ENCODE results near the gene PAX5. TPM values are rescaled to one million over a fixed set of nuclear protein-coding genes. Genes with fewer than 3 reads are reported as not detected.
A peak's percentile ranks its signal among the peaks of the same experiment; 100 is the strongest.
"Not testable (repeated sequence)": the region's sequence is repeated elsewhere in the genome, so short reads cannot be mapped to it uniquely, and the experiment has no call there.

PAX5 gene
- total RNA-seq, 4 donors from 2014 or later: not detected

GRCh38 chr9:36873247-36873875, 160.7 kb downstream of the PAX5 start:
- Histone ChIP-seq H3K36me3 (no peaks in the 10 kb centered on the region), H3K4me1 (no peaks in the 10 kb centered on the region), H3K4me3 (no peak overlapping the region), H3K27me3 (peaks cover 0 to 19% of the 10 kb centered on the region in 2 donors), H3K27ac (no peak overlapping the region), H3K9me3 (no peaks in the 10 kb centered on the region)
- DNase-seq (ENCODE audit: low spot score in 2 of 2): peak; percentile 20 to 36
- WGBS, 2 donors: 47% methylated on average over 8 of the region's 8 CpGs
- peak; percentile 63 to 85 (median 68) for TF ChIP-seq CTCF (IDR thresholded peaks at IDR 0.05)
- no peak for TF ChIP-seq POLR2A (IDR thresholded peaks at IDR 0.05)
- no peak for TF ChIP-seq EP300 (IDR thresholded peaks at IDR 0.05)

- 58 to 71% methylated on average over 3 of the region's 3 CpGs for WGBS, 2 donors
- TF ChIP-seq CTCF (IDR thresholded peaks at IDR 0.05): no peak
- TF ChIP-seq POLR2A (IDR thresholded peaks at IDR 0.05): no peak
- no peak for TF ChIP-seq EP300 (IDR thresholded peaks at IDR 0.05)
- Histone ChIP-seq H3K27me3 (peaks cover 0 to 27% of the 10 kb centered on the region in 2 donors), H3K4me1 (peaks cover 0 to 5% (median 0%) of the 10 kb centered on the region in 4 donors), H3K9me3 (no peaks in the 10 kb centered on the region), H3K4me3 (no peak overlapping the region), H3K27ac (no peak overlapping the region), H3K36me3 (no peaks in the 10 kb centered on the region)
- no peak for DNase-seq (ENCODE audit: low spot score in 2 of 2)
These were observed 161.4 kb downstream of the PAX5 start for GRCh38 chr9:36872641-36873040.

- H3K27ac ChIP-seq: no peak overlapping the region
- WGBS, 2 donors: 50 to 77% methylated on average over 2 of the region's 2 CpGs
- peaks cover 0 to 31% of the 10 kb centered on the region in 2 donors for H3K27me3 ChIP-seq
- peaks cover 0 to 5% (median 0%) of the 10 kb centered on the region in 4 donors for H3K4me1 ChIP-seq
- no peak for DNase-seq (ENCODE audit: low spot score in 2 of 2)
- no peak overlapping the region for H3K4me3 ChIP-seq
- H3K36me3 ChIP-seq: no peaks in the 10 kb centered on the region
- no peak for TF ChIP-seq EP300 (IDR thresholded peaks at IDR 0.05)
- TF ChIP-seq CTCF (IDR thresholded peaks at IDR 0.05): no peak
- TF ChIP-seq POLR2A (IDR thresholded peaks at IDR 0.05): no peak
- no peaks in the 10 kb centered on the region for H3K9me3 ChIP-seq
These were observed 162.5 kb downstream of the PAX5 start for GRCh38 chr9:36871606-36872005.

GRCh38 chr9:36870960-36871359, 163.1 kb downstream of the PAX5 start:
- Histone ChIP-seq H3K27ac (no peak overlapping the region), H3K4me1 (peaks cover 0 to 5% (median 0%) of the 10 kb centered on the region in 4 donors), H3K36me3 (no peaks in the 10 kb centered on the region), H3K9me3 (no peaks in the 10 kb centered on the region), H3K4me3 (no peak overlapping the region), H3K27me3 (peaks cover 0 to 31% of the 10 kb centered on the region in 2 donors)
- WGBS, 2 donors: 65 to 70% methylated on average over 7 of the region's 7 CpGs
- no peak for DNase-seq (ENCODE audit: low spot score in 2 of 2)
- TF ChIP-seq POLR2A (IDR thresholded peaks at IDR 0.05): no peak
- no peak for TF ChIP-seq CTCF (IDR thresholded peaks at IDR 0.05)
- TF ChIP-seq EP300 (IDR thresholded peaks at IDR 0.05): no peak

- not testable (repeated sequence) for H3K9me3 ChIP-seq; H3K4me1 ChIP-seq; H3K4me3 ChIP-seq; H3K27ac ChIP-seq; H3K36me3 ChIP-seq; DNase-seq (ENCODE audit: low spot score in 2 of 2)
- WGBS, 2 donors: 97 to 100% methylated on average over 1 of the region's 1 CpG
- H3K27me3 ChIP-seq: peaks cover 0 to 32% of the 10 kb centered on the region in 2 donors
These were observed 164.5 kb downstream of the PAX5 start for GRCh38 chr9:36869605-36870004.
